ENCODE measurements around the gene SAP30BP.
A peak's percentile ranks its signal among the peaks of the same experiment; 100 is the strongest.

The SAP30BP gene

GRCh38 chr17:75691801-75692626 lies 24.9 kb downstream of the SAP30BP start:
- no peak for DNase-seq

GRCh38 chr17:75692976-75693375 lies 25.8 kb downstream of the SAP30BP start:
- no peak for DNase-seq

DNA sequence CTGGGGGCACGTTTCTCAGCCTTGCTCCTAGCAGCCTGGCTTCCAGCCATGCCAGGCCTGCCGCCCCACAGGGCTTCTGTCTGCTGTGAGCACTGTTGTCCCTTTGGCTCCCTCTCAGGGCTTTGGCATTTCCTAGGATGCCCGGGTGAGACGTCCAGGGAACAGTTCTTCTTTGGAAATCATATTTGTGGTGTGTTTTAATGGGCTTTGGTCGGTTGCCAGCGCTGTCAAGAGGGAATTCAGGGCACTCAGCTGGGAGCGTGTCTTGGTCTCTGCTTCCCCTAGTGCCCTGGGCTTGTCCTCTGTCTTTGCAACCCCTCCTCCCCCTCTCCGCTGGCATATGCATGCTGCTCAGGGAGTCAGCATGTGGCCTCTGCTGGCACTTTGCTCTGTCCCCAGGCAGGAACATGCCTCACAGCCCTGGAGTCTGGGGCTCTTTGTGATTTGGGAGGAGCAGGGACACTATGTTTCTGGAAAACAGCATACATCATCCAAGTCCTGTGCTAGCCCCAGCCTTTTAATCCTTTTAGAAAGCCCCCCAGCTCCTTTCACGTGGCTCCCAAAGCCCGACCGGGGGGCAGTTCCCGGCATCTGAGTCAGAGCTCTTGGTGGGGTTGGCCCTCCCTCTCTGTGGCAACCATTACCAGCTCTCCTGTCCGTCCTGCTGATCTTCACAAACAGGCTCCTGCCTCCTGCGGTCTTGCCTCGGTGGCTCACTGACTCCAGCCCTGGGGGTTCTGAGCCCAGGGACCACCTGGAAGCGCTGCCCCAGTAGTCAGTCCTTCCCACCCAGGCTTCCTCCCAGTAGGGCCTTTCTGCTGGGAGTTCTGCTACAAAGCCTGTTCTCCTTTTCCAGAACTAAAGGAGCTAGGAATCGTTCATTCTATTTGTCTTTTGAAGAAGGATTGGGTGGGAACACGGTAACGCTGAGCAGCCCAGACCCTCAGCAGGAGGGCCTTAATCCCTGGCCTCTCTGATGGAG lies 26.7 kb downstream of the SAP30BP start:
- no peak for DNase-seq

DNA sequence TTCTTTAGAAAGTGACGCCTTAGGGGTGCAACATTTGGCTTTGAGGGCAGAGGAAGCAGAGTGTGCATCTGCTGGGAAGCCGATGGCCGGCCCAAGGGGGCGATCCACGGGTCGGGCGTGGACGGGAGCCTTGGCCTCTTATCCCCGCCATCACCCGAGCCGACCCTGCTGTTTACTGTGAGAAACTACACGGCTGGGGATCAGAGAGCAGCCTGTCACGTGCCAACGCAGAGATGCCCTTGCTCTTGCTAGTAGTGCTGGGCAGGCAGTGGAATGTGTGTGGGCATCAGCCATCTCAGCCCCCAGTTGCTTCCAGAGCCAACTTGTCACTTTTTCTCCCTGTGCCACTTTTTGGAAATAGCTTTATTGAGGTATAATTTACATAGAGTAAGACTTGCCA lies 27.4 kb downstream of the SAP30BP start:
- DNase-seq: no peak

- DNase-seq: no peak
Measured at GRCh38 chr17:75695141-75695829, 28.1 kb downstream of the SAP30BP start.

- no peak for DNase-seq
Measured at GRCh38 chr17:75695830-75696271, 28.7 kb downstream of the SAP30BP start.

GRCh38 chr17:75697651-75698291 lies 30.6 kb downstream of the SAP30BP start:
- DNase-seq: no peak

GRCh38 chr17:75698659-75699058 lies 31.5 kb downstream of the SAP30BP start:
- no peak for DNase-seq

GRCh38 chr17:75701288-75701687 lies 34.1 kb downstream of the SAP30BP start:
- DNase-seq: no peak

- DNase-seq: no peak
Measured at GRCh38 chr17:75703191-75703590, 36.1 kb downstream of the SAP30BP start.

- no peak for DNase-seq
Measured at GRCh38 chr17:75703591-75703990, 36.5 kb downstream of the SAP30BP start.

DNA sequence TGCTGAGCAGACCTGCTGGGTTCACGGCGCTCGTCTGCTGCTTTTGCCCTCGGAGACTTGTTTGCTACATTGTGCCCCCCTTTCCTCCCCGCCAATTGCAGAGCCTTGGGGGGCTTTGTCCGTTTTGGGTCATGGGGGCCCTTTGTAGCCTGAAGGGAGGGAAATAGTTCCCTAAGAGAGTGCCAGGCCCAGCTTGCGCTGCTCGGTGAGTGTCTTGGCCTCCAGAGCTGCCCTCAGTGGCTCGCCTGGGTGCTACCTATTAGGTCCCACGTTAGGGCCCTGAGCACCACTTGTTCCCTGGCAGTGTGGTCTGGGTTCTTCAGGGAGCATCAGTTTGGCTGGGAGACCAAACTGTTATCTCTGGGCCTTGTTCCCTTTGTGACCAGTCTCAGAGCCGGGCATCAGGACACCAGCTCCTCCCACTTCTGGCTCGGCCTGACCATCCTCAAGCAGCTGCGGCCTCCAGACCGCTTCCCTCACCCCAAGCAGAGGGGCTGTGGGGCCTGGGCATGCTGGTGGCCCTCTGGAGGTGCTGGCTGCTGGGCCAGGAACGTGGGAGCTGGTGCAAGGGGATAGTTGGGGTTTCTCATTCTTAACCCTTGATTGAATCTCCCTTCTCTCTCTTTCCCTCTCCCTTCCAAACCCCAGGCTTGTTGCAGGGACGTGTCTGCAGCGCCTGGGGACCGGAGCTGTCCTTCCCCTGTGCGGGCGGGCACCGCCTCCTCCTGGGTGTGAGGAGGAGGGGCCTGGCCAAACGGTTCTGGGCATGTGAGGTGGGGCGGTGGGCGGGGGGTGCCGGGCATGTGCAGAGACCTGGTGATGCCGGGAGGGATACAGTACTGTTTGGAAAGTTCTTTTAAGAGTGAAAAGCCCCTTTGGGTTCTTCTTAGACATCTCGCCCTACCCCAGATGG lies 38.1 kb downstream of the SAP30BP start:
- no peak for DNase-seq

GRCh38 chr17:75706042-75706728 lies 39.0 kb downstream of the SAP30BP start:
- DNase-seq: no peak

DNA sequence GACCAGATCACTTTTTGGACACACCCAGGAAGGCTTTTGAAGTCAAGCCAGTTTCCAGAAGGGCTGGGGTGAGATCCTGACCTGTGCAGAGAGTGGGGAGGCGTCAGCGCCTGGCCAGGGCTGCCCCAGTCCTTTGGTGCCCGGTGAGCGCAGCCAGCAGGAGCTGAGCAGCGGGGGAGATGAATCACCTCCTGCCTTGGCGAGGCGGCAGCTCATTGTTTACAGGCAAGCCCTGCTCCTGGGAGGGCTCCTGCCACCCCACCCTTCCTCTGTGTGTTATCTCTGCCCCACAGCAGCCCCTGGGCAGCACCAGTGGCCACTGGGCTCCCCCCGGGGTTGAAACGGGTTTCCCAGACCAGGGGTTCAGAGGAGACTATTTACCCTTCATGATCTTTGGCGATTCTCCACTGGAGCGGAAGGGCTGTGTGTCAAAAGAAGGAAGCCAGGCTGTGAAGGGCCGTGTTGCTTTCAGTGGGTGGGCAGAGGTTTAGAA lies 40.0 kb downstream of the SAP30BP start:
- DNase-seq: no peak

GRCh38 chr17:75712446-75712845 lies 45.3 kb downstream of the SAP30BP start:
- DNase-seq: no peak

DNA sequence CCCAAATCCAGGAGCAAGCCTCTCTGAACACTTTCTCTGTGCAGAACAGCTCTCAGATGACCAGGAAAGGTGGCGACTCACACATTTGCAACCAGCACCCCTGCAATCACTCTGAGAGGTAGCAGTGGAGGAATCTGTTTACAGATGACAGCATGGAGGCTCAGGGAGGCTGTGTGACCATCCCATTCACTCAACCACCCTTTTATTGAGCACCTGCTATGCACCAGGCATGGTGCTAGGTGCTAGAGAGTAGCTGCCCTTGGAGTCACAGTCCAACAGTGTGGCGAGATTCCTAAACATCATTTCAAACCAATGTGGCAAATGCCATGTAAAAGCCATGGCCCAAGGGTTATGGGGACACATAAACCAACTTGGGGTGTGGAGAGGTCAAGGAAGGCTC lies 52.6 kb downstream of the SAP30BP start:
- no peak for DNase-seq

DNA sequence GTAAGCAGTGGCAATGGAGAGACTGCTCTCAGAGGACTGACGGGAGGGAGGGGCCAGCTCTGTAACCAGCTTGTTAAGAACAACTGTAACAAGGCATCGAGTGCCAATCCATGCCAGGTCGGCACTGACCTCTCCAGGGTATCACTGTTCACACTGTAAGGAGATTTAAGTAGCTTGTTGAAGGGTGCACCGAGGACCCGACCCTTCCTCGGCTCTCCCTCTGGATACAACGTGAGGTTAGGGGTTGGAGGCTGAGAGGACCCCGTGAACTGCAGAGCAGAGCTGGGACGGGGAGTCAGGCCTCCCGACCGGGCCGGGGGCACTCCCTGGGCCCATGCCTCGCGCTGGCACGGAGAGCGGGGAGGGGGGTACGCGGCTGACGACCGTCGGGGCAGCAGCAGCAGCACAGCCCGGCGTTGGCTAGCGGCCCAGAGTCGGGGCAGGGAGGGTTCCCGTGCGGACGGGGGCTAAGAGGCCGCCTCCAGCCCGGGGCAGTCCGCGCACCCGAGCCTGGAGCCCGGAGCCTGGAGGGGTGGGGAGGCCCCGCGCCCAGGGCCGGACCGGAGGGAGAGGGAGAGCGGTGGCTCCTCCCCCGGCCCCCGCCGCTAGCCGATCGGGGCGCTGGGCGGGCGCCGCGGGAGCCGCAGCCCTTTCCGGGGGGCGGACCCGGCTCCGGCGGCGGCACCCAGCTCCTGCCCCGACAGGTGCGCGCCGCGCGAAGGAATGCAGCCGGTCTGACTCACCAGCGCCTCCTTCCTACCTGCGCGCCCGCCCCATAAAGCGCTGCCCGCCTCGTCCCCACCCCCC lies 53.7 kb downstream of the SAP30BP start, which contains the start of gene ITGB4:
Gene ITGB4, plus strand, starts transcription at position 804 of the 807 bp plus-strand sequence. CDS start 3,245 bp downstream, outside the sequence.
- peak; percentile 35 for DNase-seq

DNA sequence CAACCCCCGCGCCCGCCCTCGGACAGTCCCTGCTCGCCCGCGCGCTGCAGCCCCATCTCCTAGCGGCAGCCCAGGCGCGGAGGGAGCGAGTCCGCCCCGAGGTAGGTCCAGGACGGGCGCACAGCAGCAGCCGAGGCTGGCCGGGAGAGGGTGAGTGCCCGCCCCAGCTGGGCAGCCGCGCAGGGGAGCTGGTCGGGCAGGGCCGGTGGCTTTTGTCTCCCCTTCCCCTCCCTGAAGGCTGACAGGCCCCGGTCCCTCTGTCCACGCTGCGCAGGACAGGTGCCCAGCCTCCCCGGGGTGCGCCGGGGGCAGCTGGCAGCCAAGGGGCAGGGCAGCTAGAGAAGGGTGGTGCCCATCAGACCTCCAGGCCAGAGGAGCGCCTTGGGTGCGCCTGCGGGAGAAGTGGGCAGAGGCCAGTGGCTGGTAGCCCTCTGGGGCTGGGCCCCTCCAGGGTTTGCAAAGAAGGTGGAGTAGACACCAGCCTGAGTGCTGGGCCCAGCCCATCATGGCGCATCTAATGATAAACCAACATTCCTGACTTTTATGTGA lies 54.4 kb downstream of the SAP30BP start:
- no peak for DNase-seq

DNA sequence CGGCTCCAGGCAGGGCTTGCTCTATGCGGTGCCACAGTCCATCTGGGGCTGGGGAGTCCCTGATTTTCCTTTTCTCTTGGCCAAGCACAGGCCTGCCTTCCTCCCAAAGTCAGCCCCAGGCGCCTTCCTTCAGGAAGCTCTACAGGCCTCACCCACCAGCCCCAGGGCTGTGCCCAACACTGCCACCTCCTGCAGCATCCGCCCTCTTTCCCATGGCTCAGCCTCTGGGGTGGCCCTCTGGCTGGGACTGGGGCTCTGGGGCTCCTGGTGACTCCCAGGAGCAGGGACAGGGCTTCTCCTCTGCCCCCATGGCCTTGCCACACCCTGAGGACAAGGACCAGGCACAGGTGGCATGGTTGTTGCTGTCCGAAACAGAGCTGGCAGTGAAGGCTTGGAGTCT lies 54.9 kb downstream of the SAP30BP start:
- DNase-seq: no peak
